WTC11 (cell line): ENCODE data around the gene SYT13.

Experiments
- E2F1 ChIP-seq: sonication (generic); formaldehyde crosslinking; IDR thresholded peaks from 2 replicates; pipeline ENCODE4 v1.8.0; 2022; ENCODE audit warnings: mild to moderate bottlenecking, missing genetic modification reagents
- ELF4 ChIP-seq: sonication (generic); formaldehyde crosslinking; IDR thresholded peaks from 2 replicates; pipeline ENCODE4 v1.8.1; 2022; ENCODE audit warnings: low read depth, mild to moderate bottlenecking, moderate library complexity, missing genetic modification reagents
- JUN ChIP-seq: sonication (generic); formaldehyde crosslinking; IDR thresholded peaks from 2 replicates; pipeline ENCODE4 v1.8.0; 2023; ENCODE audit warnings: mild to moderate bottlenecking, missing genetic modification reagents
- KAT7 ChIP-seq: sonication (generic); formaldehyde crosslinking; IDR thresholded peaks from 2 replicates; pipeline ENCODE4 v1.8.1; 2023; ENCODE audit warnings: missing genetic modification reagents, mild to moderate bottlenecking, borderline replicate concordance
- NR2C2 ChIP-seq: sonication (generic); formaldehyde crosslinking; IDR thresholded peaks from 2 replicates; pipeline ENCODE4 v1.8.0; 2022; ENCODE audit warnings: mild to moderate bottlenecking, missing genetic modification reagents
- TCF7 ChIP-seq: sonication (generic); formaldehyde crosslinking; IDR thresholded peaks from 2 replicates; pipeline ENCODE4 v1.8.0; 2022; ENCODE audit warnings: mild to moderate bottlenecking, low read depth, missing genetic modification reagents, moderate library complexity
- TP53 ChIP-seq: sonication (generic); formaldehyde crosslinking; IDR thresholded peaks from 2 replicates; pipeline ENCODE4 v1.8.1; 2023; ENCODE audit warnings: mild to moderate bottlenecking, missing genetic modification reagents
- TF ChIP-seq, protein P1 (sequence below): fragments of 200-600 bp; IDR thresholded peaks from 2 replicates; pipeline ENCODE4 v1.8.0; 2022; ENCODE audit warnings: antibody characterized with exemption
- TF ChIP-seq, protein P2 (sequence below): sonication (generic); formaldehyde crosslinking; IDR thresholded peaks from 2 replicates; pipeline ENCODE4 v1.8.0; 2023; ENCODE audit warnings: missing genetic modification reagents
- TF ChIP-seq, protein P3 (sequence below): sonication (generic); formaldehyde crosslinking; IDR thresholded peaks from 2 replicates; pipeline ENCODE4 v1.8.1; 2022; ENCODE audit warnings: mild to moderate bottlenecking, moderate library complexity, missing genetic modification reagents
- TF ChIP-seq, protein P4 (sequence below): sonication (generic); formaldehyde crosslinking; IDR thresholded peaks from 2 replicates; pipeline ENCODE4 v1.8.1; 2023; ENCODE audit warnings: mild to moderate bottlenecking, missing genetic modification reagents, borderline replicate concordance
- TF ChIP-seq, protein P5 (sequence below): fragments of 250-450 bp; sonication (Bioruptor Pico); IDR thresholded peaks from 2 replicates; pipeline ENCODE4 v1.9.0; 2021; ENCODE audit warnings: mild to moderate bottlenecking

GRCh38 chr11:45254070-45254469 is 32.1 kb downstream of the SYT13 start:
- TF ChIP-seq JUN (CRISPR knock-in tag), result no peak
- TF ChIP-seq ELF4 (CRISPR knock-in tag), result no peak
- no peak for TF ChIP-seq NR2C2
- TF ChIP-seq, protein P1, sequence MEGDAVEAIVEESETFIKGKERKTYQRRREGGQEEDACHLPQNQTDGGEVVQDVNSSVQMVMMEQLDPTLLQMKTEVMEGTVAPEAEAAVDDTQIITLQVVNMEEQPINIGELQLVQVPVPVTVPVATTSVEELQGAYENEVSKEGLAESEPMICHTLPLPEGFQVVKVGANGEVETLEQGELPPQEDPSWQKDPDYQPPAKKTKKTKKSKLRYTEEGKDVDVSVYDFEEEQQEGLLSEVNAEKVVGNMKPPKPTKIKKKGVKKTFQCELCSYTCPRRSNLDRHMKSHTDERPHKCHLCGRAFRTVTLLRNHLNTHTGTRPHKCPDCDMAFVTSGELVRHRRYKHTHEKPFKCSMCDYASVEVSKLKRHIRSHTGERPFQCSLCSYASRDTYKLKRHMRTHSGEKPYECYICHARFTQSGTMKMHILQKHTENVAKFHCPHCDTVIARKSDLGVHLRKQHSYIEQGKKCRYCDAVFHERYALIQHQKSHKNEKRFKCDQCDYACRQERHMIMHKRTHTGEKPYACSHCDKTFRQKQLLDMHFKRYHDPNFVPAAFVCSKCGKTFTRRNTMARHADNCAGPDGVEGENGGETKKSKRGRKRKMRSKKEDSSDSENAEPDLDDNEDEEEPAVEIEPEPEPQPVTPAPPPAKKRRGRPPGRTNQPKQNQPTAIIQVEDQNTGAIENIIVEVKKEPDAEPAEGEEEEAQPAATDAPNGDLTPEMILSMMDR, result no peak
- TF ChIP-seq, protein P2, sequence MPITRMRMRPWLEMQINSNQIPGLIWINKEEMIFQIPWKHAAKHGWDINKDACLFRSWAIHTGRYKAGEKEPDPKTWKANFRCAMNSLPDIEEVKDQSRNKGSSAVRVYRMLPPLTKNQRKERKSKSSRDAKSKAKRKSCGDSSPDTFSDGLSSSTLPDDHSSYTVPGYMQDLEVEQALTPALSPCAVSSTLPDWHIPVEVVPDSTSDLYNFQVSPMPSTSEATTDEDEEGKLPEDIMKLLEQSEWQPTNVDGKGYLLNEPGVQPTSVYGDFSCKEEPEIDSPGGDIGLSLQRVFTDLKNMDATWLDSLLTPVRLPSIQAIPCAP (CRISPR knock-in tag), result no peak
- no peak for TF ChIP-seq TCF7 (CRISPR knock-in tag)
- TF ChIP-seq, protein P3, sequence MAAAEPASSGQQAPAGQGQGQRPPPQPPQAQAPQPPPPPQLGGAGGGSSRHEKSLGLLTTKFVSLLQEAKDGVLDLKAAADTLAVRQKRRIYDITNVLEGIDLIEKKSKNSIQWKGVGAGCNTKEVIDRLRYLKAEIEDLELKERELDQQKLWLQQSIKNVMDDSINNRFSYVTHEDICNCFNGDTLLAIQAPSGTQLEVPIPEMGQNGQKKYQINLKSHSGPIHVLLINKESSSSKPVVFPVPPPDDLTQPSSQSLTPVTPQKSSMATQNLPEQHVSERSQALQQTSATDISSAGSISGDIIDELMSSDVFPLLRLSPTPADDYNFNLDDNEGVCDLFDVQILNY (CRISPR knock-in tag), result no peak
- TF ChIP-seq TP53 (CRISPR knock-in tag), result no peak
- TF ChIP-seq, protein P4, sequence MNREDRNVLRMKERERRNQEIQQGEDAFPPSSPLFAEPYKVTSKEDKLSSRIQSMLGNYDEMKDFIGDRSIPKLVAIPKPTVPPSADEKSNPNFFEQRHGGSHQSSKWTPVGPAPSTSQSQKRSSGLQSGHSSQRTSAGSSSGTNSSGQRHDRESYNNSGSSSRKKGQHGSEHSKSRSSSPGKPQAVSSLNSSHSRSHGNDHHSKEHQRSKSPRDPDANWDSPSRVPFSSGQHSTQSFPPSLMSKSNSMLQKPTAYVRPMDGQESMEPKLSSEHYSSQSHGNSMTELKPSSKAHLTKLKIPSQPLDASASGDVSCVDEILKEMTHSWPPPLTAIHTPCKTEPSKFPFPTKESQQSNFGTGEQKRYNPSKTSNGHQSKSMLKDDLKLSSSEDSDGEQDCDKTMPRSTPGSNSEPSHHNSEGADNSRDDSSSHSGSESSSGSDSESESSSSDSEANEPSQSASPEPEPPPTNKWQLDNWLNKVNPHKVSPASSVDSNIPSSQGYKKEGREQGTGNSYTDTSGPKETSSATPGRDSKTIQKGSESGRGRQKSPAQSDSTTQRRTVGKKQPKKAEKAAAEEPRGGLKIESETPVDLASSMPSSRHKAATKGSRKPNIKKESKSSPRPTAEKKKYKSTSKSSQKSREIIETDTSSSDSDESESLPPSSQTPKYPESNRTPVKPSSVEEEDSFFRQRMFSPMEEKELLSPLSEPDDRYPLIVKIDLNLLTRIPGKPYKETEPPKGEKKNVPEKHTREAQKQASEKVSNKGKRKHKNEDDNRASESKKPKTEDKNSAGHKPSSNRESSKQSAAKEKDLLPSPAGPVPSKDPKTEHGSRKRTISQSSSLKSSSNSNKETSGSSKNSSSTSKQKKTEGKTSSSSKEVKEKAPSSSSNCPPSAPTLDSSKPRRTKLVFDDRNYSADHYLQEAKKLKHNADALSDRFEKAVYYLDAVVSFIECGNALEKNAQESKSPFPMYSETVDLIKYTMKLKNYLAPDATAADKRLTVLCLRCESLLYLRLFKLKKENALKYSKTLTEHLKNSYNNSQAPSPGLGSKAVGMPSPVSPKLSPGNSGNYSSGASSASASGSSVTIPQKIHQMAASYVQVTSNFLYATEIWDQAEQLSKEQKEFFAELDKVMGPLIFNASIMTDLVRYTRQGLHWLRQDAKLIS (CRISPR knock-in tag), result no peak
- TF ChIP-seq E2F1 (CRISPR knock-in tag), result no peak
- TF ChIP-seq, protein P5, sequence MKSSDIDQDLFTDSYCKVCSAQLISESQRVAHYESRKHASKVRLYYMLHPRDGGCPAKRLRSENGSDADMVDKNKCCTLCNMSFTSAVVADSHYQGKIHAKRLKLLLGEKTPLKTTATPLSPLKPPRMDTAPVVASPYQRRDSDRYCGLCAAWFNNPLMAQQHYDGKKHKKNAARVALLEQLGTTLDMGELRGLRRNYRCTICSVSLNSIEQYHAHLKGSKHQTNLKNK (CRISPR knock-in tag), result no peak
- TF ChIP-seq KAT7 (CRISPR knock-in tag), result no peak
